ENCODE results near the gene KCNQ1. TPM values are rescaled to one million over a fixed set of nuclear protein-coding genes. Genes with fewer than 3 reads are reported as not detected.

Gene KCNQ1
- total and polyA plus RNA-seq, 2 of the 13 experiments (the other 11 are each of a cell fraction or from before 2014, with no cell fraction given): 0.02 to 0.08 TPM

DNA sequence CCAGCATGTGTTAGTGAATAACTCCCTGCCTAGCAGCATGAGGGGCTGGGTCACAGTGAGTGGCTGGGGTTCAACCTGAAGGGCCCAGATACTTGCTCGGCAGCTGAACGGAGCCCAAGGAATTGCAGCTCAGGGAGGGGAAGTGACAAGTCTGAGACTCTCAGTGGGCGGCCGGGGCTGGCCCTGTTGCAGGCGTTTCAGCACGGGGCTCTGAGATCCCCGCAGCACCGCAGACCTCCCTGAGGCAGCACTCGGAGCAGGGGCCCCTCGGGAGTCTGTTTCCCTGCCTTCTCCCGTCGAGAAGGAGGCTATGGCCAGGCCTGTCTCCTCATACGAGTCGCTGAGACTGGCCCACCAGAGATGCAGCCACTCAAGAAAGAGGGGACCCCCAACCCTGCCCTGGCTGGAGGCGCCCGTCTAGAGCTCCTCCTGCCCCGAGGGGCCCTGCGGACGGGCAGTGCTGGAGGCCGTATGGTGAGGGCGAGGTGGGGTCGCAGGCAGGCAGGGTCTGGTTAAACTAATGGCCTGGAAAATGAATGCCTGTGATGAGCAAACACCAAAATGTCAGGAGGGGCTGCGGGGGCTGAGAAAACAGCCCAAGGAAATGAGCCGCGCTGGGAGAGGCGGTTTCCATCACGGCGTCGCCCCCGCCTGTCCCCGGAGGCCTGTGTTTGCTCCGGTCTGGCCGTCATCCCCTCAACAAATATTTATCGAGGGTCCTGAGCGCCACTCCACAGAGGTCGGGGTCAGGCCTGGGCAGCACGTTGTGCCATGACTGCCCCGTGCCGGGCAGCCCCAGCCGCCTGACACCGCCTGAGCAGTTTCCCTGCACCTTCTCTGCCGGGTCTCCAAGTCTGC, 35.0 kb upstream of the KCNQ1 start (continued):
- no peak for TF ChIP-seq ZNF550 (CRISPR knock-in tag; IDR thresholded peaks at IDR 0.05; ENCODE audit: borderline replicate concordance)
- no peak for TF ChIP-seq SP2 (CRISPR knock-in tag; IDR thresholded peaks at IDR 0.05)
- TF ChIP-seq ZEB1 (IDR thresholded peaks at IDR 0.05; ENCODE audit: insufficient replicate concordance, low read depth): no peak
- no peak; the same call in 1 of the 2 replicates for TF ChIP-seq ZNF350 (CRISPR knock-in tag; IDR thresholded peaks at IDR 0.05; ENCODE audit: borderline replicate concordance, low read depth)
- TF ChIP-seq NFE2L2 (IDR thresholded peaks at IDR 0.05; ENCODE audit: low read length): no peak
- no peak for TF ChIP-seq CHD4 (IDR thresholded peaks at IDR 0.05; ENCODE audit: borderline replicate concordance, low read length)
- no peak for TF ChIP-seq ZSCAN29 (CRISPR knock-in tag; conservative IDR thresholded peaks at IDR 0.05)
- no peak for TF ChIP-seq ZNF543 (CRISPR knock-in tag; IDR thresholded peaks at IDR 0.05)
- TF ChIP-seq, protein P1, sequence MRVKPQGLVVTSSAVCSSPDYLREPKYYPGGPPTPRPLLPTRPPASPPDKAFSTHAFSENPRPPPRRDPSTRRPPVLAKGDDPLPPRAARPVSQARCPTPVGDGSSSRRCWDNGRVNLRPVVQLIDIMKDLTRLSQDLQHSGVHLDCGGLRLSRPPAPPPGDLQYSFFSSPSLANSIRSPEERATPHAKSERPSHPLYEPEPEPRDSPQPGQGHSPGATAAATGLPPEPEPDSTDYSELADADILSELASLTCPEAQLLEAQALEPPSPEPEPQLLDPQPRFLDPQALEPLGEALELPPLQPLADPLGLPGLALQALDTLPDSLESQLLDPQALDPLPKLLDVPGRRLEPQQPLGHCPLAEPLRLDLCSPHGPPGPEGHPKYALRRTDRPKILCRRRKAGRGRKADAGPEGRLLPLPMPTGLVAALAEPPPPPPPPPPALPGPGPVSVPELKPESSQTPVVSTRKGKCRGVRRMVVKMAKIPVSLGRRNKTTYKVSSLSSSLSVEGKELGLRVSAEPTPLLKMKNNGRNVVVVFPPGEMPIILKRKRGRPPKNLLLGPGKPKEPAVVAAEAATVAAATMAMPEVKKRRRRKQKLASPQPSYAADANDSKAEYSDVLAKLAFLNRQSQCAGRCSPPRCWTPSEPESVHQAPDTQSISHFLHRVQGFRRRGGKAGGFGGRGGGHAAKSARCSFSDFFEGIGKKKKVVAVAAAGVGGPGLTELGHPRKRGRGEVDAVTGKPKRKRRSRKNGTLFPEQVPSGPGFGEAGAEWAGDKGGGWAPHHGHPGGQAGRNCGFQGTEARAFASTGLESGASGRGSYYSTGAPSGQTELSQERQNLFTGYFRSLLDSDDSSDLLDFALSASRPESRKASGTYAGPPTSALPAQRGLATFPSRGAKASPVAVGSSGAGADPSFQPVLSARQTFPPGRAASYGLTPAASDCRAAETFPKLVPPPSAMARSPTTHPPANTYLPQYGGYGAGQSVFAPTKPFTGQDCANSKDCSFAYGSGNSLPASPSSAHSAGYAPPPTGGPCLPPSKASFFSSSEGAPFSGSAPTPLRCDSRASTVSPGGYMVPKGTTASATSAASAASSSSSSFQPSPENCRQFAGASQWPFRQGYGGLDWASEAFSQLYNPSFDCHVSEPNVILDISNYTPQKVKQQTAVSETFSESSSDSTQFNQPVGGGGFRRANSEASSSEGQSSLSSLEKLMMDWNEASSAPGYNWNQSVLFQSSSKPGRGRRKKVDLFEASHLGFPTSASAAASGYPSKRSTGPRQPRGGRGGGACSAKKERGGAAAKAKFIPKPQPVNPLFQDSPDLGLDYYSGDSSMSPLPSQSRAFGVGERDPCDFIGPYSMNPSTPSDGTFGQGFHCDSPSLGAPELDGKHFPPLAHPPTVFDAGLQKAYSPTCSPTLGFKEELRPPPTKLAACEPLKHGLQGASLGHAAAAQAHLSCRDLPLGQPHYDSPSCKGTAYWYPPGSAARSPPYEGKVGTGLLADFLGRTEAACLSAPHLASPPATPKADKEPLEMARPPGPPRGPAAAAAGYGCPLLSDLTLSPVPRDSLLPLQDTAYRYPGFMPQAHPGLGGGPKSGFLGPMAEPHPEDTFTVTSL (CRISPR knock-in tag; IDR thresholded peaks at IDR 0.05; ENCODE audit: borderline replicate concordance): no peak
- TF ChIP-seq CAMTA2 (CRISPR knock-in tag; IDR thresholded peaks at IDR 0.05; ENCODE audit: borderline replicate concordance): no peak; the same call in 1 of the 2 replicates
- TF ChIP-seq HNRNPLL (IDR thresholded peaks at IDR 0.05; ENCODE audit: low read depth, low read length, poor library complexity, severe bottlenecking): no peak
- no peak for TF ChIP-seq ZNF333 (CRISPR knock-in tag; IDR thresholded peaks at IDR 0.05; ENCODE audit: borderline replicate concordance)
- TF ChIP-seq KAT2B (IDR thresholded peaks at IDR 0.05; ENCODE audit: borderline replicate concordance, low read depth, low read length): no peak
- TF ChIP-seq RORA (CRISPR knock-in tag; IDR thresholded peaks at IDR 0.05): no peak
- no peak for TF ChIP-seq PLRG1 (conservative IDR thresholded peaks at IDR 0.05)
- TF ChIP-seq ZNF75D (CRISPR knock-in tag; IDR thresholded peaks at IDR 0.05; ENCODE audit: borderline replicate concordance): no peak
- no peak for TF ChIP-seq ZNF460 (CRISPR knock-in tag; IDR thresholded peaks at IDR 0.05; ENCODE audit: borderline replicate concordance)
- TF ChIP-seq SMAD1 (CRISPR knock-in tag; IDR thresholded peaks at IDR 0.05; ENCODE audit: borderline replicate concordance, low read depth): no peak
- no peak for TF ChIP-seq HDAC6 (IDR thresholded peaks at IDR 0.05; ENCODE audit: low read depth, low read length)
- peak; percentile 81; the same call in 1 of the 2 replicates for TF ChIP-seq ZNF136 (CRISPR knock-in tag; IDR thresholded peaks at IDR 0.05; ENCODE audit: low read depth)
- TF ChIP-seq ZNF232 (CRISPR knock-in tag; IDR thresholded peaks at IDR 0.05; ENCODE audit: borderline replicate concordance): no peak; the same call in 1 of the 2 replicates
- TF ChIP-seq, protein P2, sequence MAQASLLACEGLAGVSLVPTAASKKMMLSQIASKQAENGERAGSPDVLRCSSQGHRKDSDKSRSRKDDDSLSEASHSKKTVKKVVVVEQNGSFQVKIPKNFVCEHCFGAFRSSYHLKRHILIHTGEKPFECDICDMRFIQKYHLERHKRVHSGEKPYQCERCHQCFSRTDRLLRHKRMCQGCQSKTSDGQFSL (CRISPR knock-in tag; IDR thresholded peaks at IDR 0.05): 0 out of 2 replicates have a peak, but pooled peaks have one; percentile 23
- TF ChIP-seq REL (CRISPR knock-in tag; conservative IDR thresholded peaks at IDR 0.05): no peak
- no peak for TF ChIP-seq ZNF841 (CRISPR knock-in tag; IDR thresholded peaks at IDR 0.05; ENCODE audit: borderline replicate concordance)
- no peak for TF ChIP-seq ZNF282 (IDR thresholded peaks at IDR 0.05; ENCODE audit: partially characterized antibody)

All from HepG2 (cell line).